Hematopoietic multipotent progenitor cell treated with erythropoietin and hydrocortisone succinate and interleukin-3 and kit ligand, for 8 days (in vitro differentiated cells): ENCODE results near the gene LSP1.
A peak's percentile ranks its signal among the peaks of the same experiment; 100 is the strongest.

Experiments
- DNase-seq: peaks from one replicate; pipeline ENCODE4 v3.0.0-alpha.2; 2015

The LSP1 gene

GRCh38 chr11:1920128-1920908, 67.4 kb downstream of the LSP1 start:
- no peak for DNase-seq

- no peak for DNase-seq
Measured at GRCh38 chr11:1920909-1921573, 68.2 kb downstream of the LSP1 start.

GRCh38 chr11:1921574-1922141, 68.8 kb downstream of the LSP1 start:
- DNase-seq, result no peak

GRCh38 chr11:1922481-1923081, 69.7 kb downstream of the LSP1 start:
- no peak for DNase-seq

GRCh38 chr11:1923201-1923956, 70.5 kb downstream of the LSP1 start:
- no peak for DNase-seq

- DNase-seq, result no peak
Measured at GRCh38 chr11:1924181-1924580, 71.3 kb downstream of the LSP1 start.

- DNase-seq, result no peak
Measured at GRCh38 chr11:1924646-1925372, 71.9 kb downstream of the LSP1 start.

- DNase-seq, result no peak
Measured at GRCh38 chr11:1925373-1926155, 72.7 kb downstream of the LSP1 start.

GRCh38 chr11:1926156-1927025, 73.5 kb downstream of the LSP1 start:
- no peak for DNase-seq

- no peak for DNase-seq
Measured at GRCh38 chr11:1927026-1927847, 74.4 kb downstream of the LSP1 start.

GRCh38 chr11:1927848-1928469, 75.1 kb downstream of the LSP1 start:
- no peak for DNase-seq

GRCh38 chr11:1928470-1928890, 75.6 kb downstream of the LSP1 start:
- DNase-seq, result no peak

- DNase-seq, result no peak
Measured at GRCh38 chr11:1928891-1929541, 76.1 kb downstream of the LSP1 start.

GRCh38 chr11:1929621-1930461, 77.0 kb downstream of the LSP1 start:
- no peak for DNase-seq

- peak; percentile 69 for DNase-seq
Measured at GRCh38 chr11:1930462-1930830, 77.6 kb downstream of the LSP1 start.

- DNase-seq, result peak; percentile 45
Measured at GRCh38 chr11:1931341-1932104, 78.6 kb downstream of the LSP1 start.

- DNase-seq, result peak; percentile 68
Measured at GRCh38 chr11:1932105-1932480, 79.2 kb downstream of the LSP1 start.
